ENCODE results near the gene PNPLA1.

The PNPLA1 gene

DNA sequence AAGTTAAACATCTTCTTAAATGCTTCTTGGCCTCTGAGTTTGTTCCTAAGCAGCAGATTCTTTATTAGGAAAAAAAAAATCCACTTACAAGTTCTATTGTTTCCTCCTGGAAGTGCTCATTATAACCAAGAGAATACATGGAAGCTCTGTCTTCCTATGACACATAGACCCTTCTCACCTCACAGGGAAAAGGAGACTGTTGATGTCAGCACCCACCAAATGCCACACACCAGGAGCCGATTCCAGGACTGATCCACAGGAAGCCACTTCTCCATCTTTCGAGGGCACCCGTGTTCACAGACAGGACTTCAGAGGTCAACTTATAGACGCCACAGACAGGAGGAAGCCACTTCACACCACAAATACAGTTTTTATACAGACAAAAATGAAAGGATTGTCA, 80.2 kb downstream of the PNPLA1 start:
- no peak overlapping the region for H3K4me3 ChIP-seq
- H3K27ac ChIP-seq: peak overlapping the region in 4 of 21 experiments; percentile 29 to 70 (median 41)

DNA sequence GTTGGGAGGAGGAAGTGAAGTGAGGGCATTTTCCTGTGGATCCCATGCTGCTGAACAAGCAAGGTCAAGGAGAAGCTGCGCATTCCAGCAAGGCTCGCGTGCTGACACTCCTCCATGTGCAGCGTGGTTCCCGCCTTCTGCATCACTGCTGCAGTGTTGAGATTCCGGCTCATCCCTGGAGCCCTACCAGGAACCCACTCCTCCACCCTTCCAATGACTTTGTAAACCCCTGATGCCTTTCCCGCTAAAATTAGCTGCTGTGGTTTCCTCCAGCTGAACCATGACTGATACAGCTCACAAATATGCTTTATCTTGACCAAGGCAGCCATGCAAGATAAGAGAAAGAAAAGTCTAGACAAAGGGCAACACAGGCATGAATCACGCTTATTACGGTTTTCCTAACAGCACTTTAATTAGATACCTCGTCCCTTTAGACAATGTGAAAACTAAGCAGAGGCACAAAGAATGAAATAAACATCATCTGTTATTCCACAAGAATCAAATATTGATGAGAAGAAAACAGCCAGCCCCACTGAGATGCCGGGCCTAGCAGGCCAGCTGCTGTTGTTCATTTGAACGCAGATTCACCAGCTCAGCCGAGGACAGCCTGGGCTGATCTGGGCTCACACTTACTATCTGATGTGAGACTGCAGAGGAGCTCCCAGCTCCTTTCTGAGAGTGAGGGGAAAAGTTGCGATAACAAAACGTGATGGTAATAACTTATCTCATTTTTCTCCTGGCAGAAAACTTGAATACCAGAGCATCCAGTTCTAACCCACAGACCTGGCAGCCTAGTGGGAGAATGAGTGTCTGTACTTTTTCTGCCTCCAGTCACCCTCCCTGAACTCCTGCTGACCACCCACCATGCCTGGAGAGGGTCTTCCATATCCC, 81.1 kb downstream of the PNPLA1 start:
- Histone ChIP-seq H3K27ac (peak overlapping the region in 6 of 21 experiments; percentile 22 to 70 (median 36)), H3K4me3 (no peak overlapping the region)

DNA sequence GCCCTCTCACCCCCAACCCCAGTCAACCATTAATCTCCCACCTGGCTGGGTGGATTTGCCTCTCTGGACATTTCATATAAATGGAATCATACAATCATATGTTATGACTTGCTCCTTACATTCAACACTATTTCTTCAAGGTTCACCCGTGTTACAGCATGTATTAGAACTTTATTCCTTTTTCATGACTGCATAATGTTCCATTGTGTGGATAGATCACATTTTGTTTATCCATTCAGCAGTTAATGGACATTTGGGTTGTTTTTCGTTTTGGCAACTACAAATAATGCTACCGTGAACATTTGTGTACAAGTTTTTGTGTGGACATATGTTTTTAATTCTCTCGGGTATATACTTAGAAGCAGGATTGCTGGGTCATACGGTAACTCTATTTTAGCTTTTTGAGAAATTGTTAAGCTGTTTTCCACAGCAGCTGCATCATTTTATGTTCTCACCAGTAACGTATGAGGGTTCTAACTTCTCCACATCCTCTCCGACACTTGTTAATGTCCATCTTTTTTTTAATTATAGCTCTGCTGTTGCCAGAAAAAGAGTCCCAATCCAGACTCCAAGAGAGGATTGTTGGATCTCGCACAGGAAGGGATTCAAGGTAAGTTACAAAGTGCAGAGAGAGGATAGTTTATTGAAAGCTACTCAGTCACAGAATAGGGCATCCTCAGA, 82.8 kb downstream of the PNPLA1 start:
- no peak overlapping the region for H3K4me3 ChIP-seq
- no peak overlapping the region for H3K27ac ChIP-seq

DNA sequence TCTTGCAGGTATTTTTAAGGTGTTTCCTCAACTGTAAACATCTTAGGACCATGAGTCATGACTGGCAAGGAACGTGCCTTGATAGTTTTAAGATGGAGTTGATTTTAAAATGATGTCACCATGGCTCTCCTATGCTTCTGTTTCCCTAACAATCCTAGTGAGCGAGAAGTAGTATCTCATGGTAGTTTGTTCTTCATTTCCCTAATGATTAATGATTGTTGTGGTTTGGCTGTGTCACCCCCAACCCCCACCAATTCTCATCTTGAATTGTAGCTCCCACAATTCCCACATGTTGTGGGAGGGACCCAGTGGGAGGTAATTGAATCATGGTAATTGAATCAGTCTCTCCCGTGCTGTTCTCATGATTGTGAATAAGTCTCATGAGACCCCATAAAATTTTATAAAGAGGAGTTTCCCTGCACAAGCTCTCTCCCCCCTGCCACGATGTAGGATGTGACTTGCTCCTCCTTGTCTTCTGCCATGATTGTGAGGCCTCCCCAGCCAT, 83.6 kb downstream of the PNPLA1 start:
- H3K4me3 ChIP-seq: no peak overlapping the region

DNA sequence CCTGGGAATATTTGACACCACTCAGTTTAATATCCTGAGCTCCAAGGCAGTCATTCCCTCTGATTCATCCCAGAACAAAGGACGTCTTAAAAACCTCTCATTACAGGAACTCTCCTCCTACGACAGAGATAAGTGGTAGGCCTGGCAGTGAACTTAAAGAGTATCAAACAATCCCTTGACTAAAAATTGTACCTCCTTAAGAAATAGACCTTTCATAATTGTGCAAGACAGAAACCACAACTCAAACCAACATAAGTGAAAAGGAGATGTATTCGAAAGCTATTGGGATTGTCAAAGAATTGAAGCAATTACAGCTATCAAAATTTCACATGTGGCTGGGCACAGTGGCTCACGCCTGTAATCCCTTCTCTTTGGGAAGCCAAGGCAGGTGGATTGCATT, 86.0 kb downstream of the PNPLA1 start:
- no peak overlapping the region for H3K4me3 ChIP-seq
- no peak overlapping the region for H3K27ac ChIP-seq

More for the DNA sequence above, 83.6 kb downstream of the PNPLA1 start:
- H3K27ac ChIP-seq: no peak overlapping the region

DNA sequence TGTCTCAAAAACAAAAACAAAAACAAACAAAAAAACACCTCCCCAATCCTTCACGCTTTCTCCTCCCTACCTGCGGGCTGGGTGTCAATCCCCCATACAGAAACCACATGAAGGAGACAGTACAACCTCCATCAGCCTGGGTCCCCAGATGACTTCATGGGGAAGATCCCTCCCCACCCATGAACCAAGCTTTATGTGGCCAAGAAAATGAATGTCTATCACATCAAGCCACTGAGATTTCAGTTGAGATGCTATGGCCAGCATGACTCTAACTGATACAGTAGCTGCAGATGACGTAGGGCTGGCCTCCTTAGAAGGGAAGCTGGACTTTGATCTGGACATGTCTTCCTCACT, 88.0 kb downstream of the PNPLA1 start:
- peak overlapping the region in 5 of 21 experiments; percentile 19 to 47 (median 40) for H3K27ac ChIP-seq
- H3K4me3 ChIP-seq: no peak overlapping the region

All from skin epidermis (tissue), 12 donors.